Endothelial cell of umbilical vein (primary cell): ENCODE results near the gene UGT1A3. TPM values are rescaled to one million over a fixed set of nuclear protein-coding genes. Genes with fewer than 3 reads are reported as not detected.

Experiments
- BruUV-seq: library from RNA; stranded (reverse); fragments of 400-500 nt; replicated peaks from 2 replicates; lab custom pipeline; 2021; lab: Mats Ljungman, UMichigan
- CTCF ChIA-PET: fragments of 300-600, 350-600 bp; sonication (Branson Sonifier 250); formaldehyde crosslinking; loops from one replicate; lab custom pipeline; 2021; ENCODE audit warnings: antibody characterized with exemption, inconsistent platforms; lab: Charles Lee
- POLR2A ChIA-PET: fragments of 300-600, 350-600 bp; sonication (Branson Sonifier 250); formaldehyde crosslinking; loops from one replicate; lab custom pipeline; 2021; ENCODE audit warnings: antibody characterized with exemption, inconsistent platforms; lab: Charles Lee
- DNase-seq: peaks from one replicate; pipeline ENCODE4 v3.0.0-alpha.2; 2011; ENCODE audit warnings: low read depth, low spot score
- FAIRE-seq: peaks from 2 replicates; lab custom pipeline; 2011; peaks lifted over from hg19 to GRCh38; lab: Jason Lieb, UNC
- H2AFZ ChIP-seq: 2 replicates; pipeline ENCODE4 v1.6.0; 2012; ENCODE audit warnings: low read depth, low read length, control low read depth, inconsistent platforms
- H3K27ac ChIP-seq: 2 replicates; pipeline ENCODE4 v1.5.1; 2011; ENCODE audit warnings: low read depth, mild to moderate bottlenecking, control low read depth, low read length, moderate library complexity; ENCODE audit not compliant: insufficient read depth
- H3K27me3 ChIP-seq, 2 experiments: 2 replicates each; pipeline versions ENCODE4 v1.6.0 to v1.6.1; 2011; ENCODE audit warnings: low read length in 2 of 2, mixed read lengths in 1 of 2; ENCODE audit not compliant: control insufficient read depth in 2 of 2, insufficient read depth in 2 of 2
- H3K36me3 ChIP-seq, 2 experiments: 2 replicates in 1 of 2; 3 replicates in 1 of 2; pipeline ENCODE4 v1.5.1; 2011; ENCODE audit warnings: low read length in 2 of 2, mild to moderate bottlenecking in 1 of 2, moderate library complexity in 1 of 2; ENCODE audit not compliant: control insufficient read depth in 2 of 2, insufficient read depth in 2 of 2; ENCODE audit errors: extremely low read depth in 1 of 2
- H3K4me1 ChIP-seq: 3 replicates; pipeline ENCODE4 v1.5.1; 2011; ENCODE audit warnings: mild to moderate bottlenecking, low read length; ENCODE audit not compliant: control insufficient read depth, insufficient read depth; ENCODE audit errors: extremely low read depth
- H3K4me2 ChIP-seq: 2 replicates; pipeline ENCODE4 v1.6.1; 2011; ENCODE audit warnings: low read length, control low read depth, mixed read lengths; ENCODE audit not compliant: insufficient read depth
- H3K4me3 ChIP-seq, 3 experiments: fragments of 200-600 bp in 1 of 3; sonication (generic), shearing (Covaris generic) in 1 of 3; replicated peaks in 1 of 3; 2 replicates each; pipeline ENCODE4 v1.5.1; 2011 to 2016; ENCODE audit warnings: control low read depth in 3 of 3, low read length in 3 of 3, mild to moderate bottlenecking in 2 of 3, inconsistent platforms in 1 of 3, low read depth in 1 of 3, moderate library complexity in 1 of 3; ENCODE audit not compliant: insufficient read depth in 1 of 3
- H3K79me2 ChIP-seq: 2 replicates; pipeline ENCODE4 v1.6.0; 2012; ENCODE audit warnings: low read length, inconsistent platforms; ENCODE audit not compliant: control insufficient read depth, insufficient read depth
- H3K9ac ChIP-seq: replicated peaks from 2 replicates; pipeline ENCODE3; 2011; ENCODE audit warnings: low read length, control low read depth; ENCODE audit not compliant: insufficient read depth; ENCODE audit errors: extremely low read depth
- H3K9me1 ChIP-seq: replicated peaks from 3 replicates; pipeline ENCODE4 v1.6.0; 2011; ENCODE audit warnings: mild to moderate bottlenecking, low read length; ENCODE audit not compliant: control insufficient read depth, insufficient read depth; ENCODE audit errors: extremely low read depth
- H3K9me3 ChIP-seq: replicated peaks from 2 replicates; pipeline ENCODE4 v1.5.1; 2012; ENCODE audit warnings: low read length, inconsistent platforms; ENCODE audit not compliant: control insufficient read depth, insufficient read depth
- H4K20me1 ChIP-seq: replicated peaks from 2 replicates; pipeline ENCODE3; 2011; ENCODE audit warnings: mild to moderate bottlenecking, low read length; ENCODE audit not compliant: control insufficient read depth, insufficient read depth; ENCODE audit errors: extremely low read depth
- CTCF ChIP-seq, 2 donors: IDR thresholded peaks; 1 replicate in 1 of 2; 2 replicates in 1 of 2; pipeline ENCODE4 v1.5.1; 2011; ENCODE audit warnings: low read length in 2 of 2, mild to moderate bottlenecking in 2 of 2, moderate library complexity in 2 of 2, control low read depth in 1 of 2, inconsistent platforms in 1 of 2, low read depth in 1 of 2; ENCODE audit not compliant: insufficient read depth in 1 of 2; ENCODE audit errors: extremely low read depth in 1 of 2
- EZH2 ChIP-seq: IDR thresholded peaks from 2 replicates; pipeline ENCODE4 v1.6.1; 2012; ENCODE audit warnings: borderline replicate concordance, low read depth, mild to moderate bottlenecking, moderate library complexity, low read length, inconsistent platforms; ENCODE audit not compliant: severe bottlenecking
- FOS ChIP-seq: IDR thresholded peaks from 2 replicates; pipeline ENCODE4 v1.6.1; 2011; ENCODE audit warnings: mild to moderate bottlenecking, low read length, moderate library complexity, borderline replicate concordance; ENCODE audit not compliant: insufficient read depth
- GATA2 ChIP-seq: IDR thresholded peaks from 2 replicates; pipeline ENCODE4 v1.7.0; 2011; ENCODE audit warnings: low read depth, mild to moderate bottlenecking, moderate library complexity, mixed read lengths, low read length; ENCODE audit not compliant: insufficient read length, insufficient read depth
- JUN ChIP-seq: IDR thresholded peaks from 2 replicates; pipeline ENCODE4 v1.6.1; 2011; ENCODE audit warnings: borderline replicate concordance, low read depth; ENCODE audit not compliant: insufficient read length, insufficient read depth
- MYC ChIP-seq: IDR thresholded peaks from one replicate; pipeline ENCODE4 v1.6.1; 2011; ENCODE audit warnings: mild to moderate bottlenecking, low read depth, low read length
- POLR2A ChIP-seq: IDR thresholded peaks from 2 replicates; pipeline ENCODE4 v1.6.1; 2012; ENCODE audit warnings: low read depth, mild to moderate bottlenecking, control low read depth, low read length
- POLR2AphosphoS5 ChIP-seq: IDR thresholded peaks from 2 replicates; pipeline ENCODE4 v1.6.1; 2012; ENCODE audit warnings: low read depth, mild to moderate bottlenecking, control low read depth, low read length, moderate library complexity; ENCODE audit not compliant: insufficient read depth
- dilution Hi-C: fragments of 300-500 bp; cut with MboI; formaldehyde crosslinking; loops from one replicate; pipeline ENCODE4 v1.15.0; 2019; ENCODE audit warnings: low sequenced_read_pairs; ENCODE audit not compliant: extremely low pct_ligation_motif_present
- intact Hi-C: fragments of 100-400 bp; cut with micrococcal nuclease; formaldehyde crosslinking; loops from one replicate; pipeline ENCODE4 v1.10.0; 2022
- polyA plus RNA-seq, 4 experiments: library from polyadenylated mRNA; depleted of rRNA in 3 of 4; stranded (reverse) in 3 of 4; unstranded in 1 of 4; fragments of >200 nt; gene quantifications; 2 replicates each; pipeline versions ENCODE4 v1.2.1 to v1.2.3, GENCODE V29; 2011 to 2012; ENCODE audit warnings: missing spikeins in 1 of 4
- total RNA-seq: library from RNA; stranded (reverse); gene quantifications from 2 replicates; pipeline ENCODE4 v1.2.3, GENCODE V29; 2021
- TF ChIP-seq, protein P1 (sequence below): IDR thresholded peaks from 2 replicates; pipeline ENCODE4 v1.6.1; 2011; ENCODE audit not compliant: insufficient read depth, insufficient read length

Gene UGT1A3
- total and polyA plus RNA-seq, 2 donors (not counting 3 experiments of a cell fraction or from before 2014, with no cell fraction given), result not detected

GRCh38 chr2:233768076-233768475 is 39.2 kb downstream of the UGT1A3 start:
- H3K9me3 ChIP-seq, result no peaks in the 10 kb centered on the region
- no peaks in the 10 kb centered on the region for H3K79me2 ChIP-seq
- no peak overlapping the region for H2AFZ ChIP-seq
- dilution Hi-C loops, result no loop called here
- no peak overlapping the region for H3K9ac ChIP-seq
- H3K27ac ChIP-seq, result no peak overlapping the region
- H3K4me3 ChIP-seq, result no peak overlapping the region
- DNase-seq (no peak), FAIRE-seq (no peak)
- H3K4me2 ChIP-seq, result no peak overlapping the region
- CTCF ChIA-PET, result no interaction called here
- H3K36me3 ChIP-seq, result no peaks in the 10 kb centered on the region
- POLR2A ChIA-PET, result no interaction called here
- TF ChIP-seq POLR2AphosphoS5, result no peak
- TF ChIP-seq MYC, result no peak
- TF ChIP-seq, protein P1, sequence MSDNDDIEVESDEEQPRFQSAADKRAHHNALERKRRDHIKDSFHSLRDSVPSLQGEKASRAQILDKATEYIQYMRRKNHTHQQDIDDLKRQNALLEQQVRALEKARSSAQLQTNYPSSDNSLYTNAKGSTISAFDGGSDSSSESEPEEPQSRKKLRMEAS, result no peak
- TF ChIP-seq CTCF (IDR thresholded peaks at IDR 0.05; ENCODE audit: extremely low read depth in 1 of 2, insufficient read depth in 1 of 2, low read depth in 1 of 2, low read length in 2 of 2), result no peak
- no peak for TF ChIP-seq JUN
- no peak for TF ChIP-seq FOS
- TF ChIP-seq POLR2A, result no peak
- no peak for TF ChIP-seq EZH2
- no peak for TF ChIP-seq GATA2
- peaks cover 0 to 1% of the 10 kb centered on the region in 2 experiments for H3K27me3 ChIP-seq
- intact Hi-C loops, result no loop called here
- BruUV-seq, result no TSS peak
- H3K9me1 ChIP-seq, result no peaks in the 10 kb centered on the region
- H4K20me1 ChIP-seq, result no peaks in the 10 kb centered on the region
- no peaks in the 10 kb centered on the region for H3K4me1 ChIP-seq
